Stomach (tissue), 4 donors: ENCODE results near the gene ARPC3.

Experiments
- EP300 ChIP-seq: sonication (generic); formaldehyde crosslinking; IDR thresholded peaks from one replicate; pipeline ENCODE4 v1.6.1; 2017; ENCODE audit warnings: antibody characterized with exemption
- POLR2AphosphoS5 ChIP-seq, 3 donors: sonication (generic); formaldehyde crosslinking; IDR thresholded peaks; one replicate each; pipeline ENCODE4 v1.6.1; 2016; ENCODE audit warnings: antibody characterized with exemption in 3 of 3
- TF ChIP-seq, protein P1 (sequence below), 7 experiments: fragments of 450-650 bp in 4 of 7; fragments of 200-600 bp in 3 of 7; sonication (generic) in 3 of 7; IDR thresholded peaks; one replicate each; pipeline ENCODE4 v1.5.1; 2016 to 2019; ENCODE audit warnings: antibody characterized with exemption in 7 of 7, control low read depth in 2 of 7, mild to moderate bottlenecking in 1 of 7

DNA sequence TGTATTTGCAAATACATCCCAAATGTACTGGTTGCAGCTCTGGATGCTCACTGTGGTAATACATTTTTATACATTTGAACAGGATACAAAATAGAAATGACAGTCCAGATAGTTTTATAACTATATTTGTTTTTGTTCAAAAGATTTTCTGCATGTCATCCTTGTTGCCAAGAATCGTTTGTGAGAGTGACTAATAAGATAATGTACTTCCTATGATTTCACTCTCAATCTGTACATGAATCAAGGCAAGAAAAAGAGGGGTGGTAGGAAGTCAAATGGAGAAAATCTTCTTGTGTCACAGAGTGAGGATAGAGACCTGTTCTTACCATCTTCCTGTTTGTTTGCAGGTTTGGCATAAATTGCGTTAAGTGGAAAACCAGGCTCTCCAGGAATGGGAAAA, 13.9 kb downstream of the ARPC3 start:
- TF ChIP-seq, protein P1, sequence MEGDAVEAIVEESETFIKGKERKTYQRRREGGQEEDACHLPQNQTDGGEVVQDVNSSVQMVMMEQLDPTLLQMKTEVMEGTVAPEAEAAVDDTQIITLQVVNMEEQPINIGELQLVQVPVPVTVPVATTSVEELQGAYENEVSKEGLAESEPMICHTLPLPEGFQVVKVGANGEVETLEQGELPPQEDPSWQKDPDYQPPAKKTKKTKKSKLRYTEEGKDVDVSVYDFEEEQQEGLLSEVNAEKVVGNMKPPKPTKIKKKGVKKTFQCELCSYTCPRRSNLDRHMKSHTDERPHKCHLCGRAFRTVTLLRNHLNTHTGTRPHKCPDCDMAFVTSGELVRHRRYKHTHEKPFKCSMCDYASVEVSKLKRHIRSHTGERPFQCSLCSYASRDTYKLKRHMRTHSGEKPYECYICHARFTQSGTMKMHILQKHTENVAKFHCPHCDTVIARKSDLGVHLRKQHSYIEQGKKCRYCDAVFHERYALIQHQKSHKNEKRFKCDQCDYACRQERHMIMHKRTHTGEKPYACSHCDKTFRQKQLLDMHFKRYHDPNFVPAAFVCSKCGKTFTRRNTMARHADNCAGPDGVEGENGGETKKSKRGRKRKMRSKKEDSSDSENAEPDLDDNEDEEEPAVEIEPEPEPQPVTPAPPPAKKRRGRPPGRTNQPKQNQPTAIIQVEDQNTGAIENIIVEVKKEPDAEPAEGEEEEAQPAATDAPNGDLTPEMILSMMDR (IDR thresholded peaks at IDR 0.05) = no peak
- no peak for TF ChIP-seq POLR2AphosphoS5 (IDR thresholded peaks at IDR 0.05)
- TF ChIP-seq EP300 = no peak
